HL-60 (cell line): ENCODE results near the gene TAF1C.

Experiments used
- CTCF ChIP-seq: IDR thresholded peaks from one replicate; pipeline ENCODE4 v1.5.1; 2011; ENCODE audit warnings: low read length, control low read depth, inconsistent platforms; ENCODE audit not compliant: insufficient read depth
- GABPA ChIP-seq: IDR thresholded peaks from 2 replicates; pipeline ENCODE4 v1.6.1; 2012; ENCODE audit warnings: low read depth
- POLR2AphosphoS5 ChIP-seq: IDR thresholded peaks from 2 replicates; pipeline ENCODE4 v1.6.1; 2012; ENCODE audit warnings: low read depth
- REST ChIP-seq: IDR thresholded peaks from 2 replicates; pipeline ENCODE4 v1.6.1; 2012; ENCODE audit warnings: low read depth; ENCODE audit not compliant: insufficient replicate concordance
- SPI1 ChIP-seq: IDR thresholded peaks from 2 replicates; pipeline ENCODE4 v1.6.1; 2012; ENCODE audit warnings: low read depth, mild to moderate bottlenecking, borderline replicate concordance

GRCh38 chr16:84141143-84141670, 45.6 kb downstream of the TAF1C start:
- TF ChIP-seq GABPA: no peak
- TF ChIP-seq CTCF: no peak
- TF ChIP-seq SPI1: no peak
- no peak for TF ChIP-seq POLR2AphosphoS5
- no peak for TF ChIP-seq REST
